ENCODE data around the gene RBM12. TPM values are rescaled to one million over a fixed set of nuclear protein-coding genes. Genes with fewer than 3 reads are reported as not detected.
A peak's percentile ranks its signal among the peaks of the same experiment; 100 is the strongest.

Gene RBM12
- total RNA-seq, 1 donor = 62.6 TPM

DNA sequence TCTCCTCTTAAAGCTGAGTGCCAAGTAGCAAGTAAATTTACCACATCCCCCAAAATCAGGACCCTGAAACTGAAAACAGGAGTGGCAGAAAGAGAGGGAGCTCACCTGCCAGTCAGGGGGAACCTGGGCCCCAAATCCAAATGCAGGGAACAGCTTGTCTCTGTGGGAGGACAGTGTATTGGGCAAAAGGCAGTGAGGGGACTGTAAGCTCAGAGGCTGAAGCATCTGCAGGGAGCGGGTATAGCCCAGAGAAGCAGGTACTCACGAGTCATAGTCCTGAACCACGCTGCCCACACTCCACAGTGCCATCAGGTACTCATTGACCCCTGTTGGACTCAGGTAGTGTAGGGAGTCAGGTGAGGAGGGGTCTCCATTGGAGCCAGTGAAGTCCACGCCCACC lies 34.1 kb downstream of the RBM12 start:
- TF ChIP-seq CTCF (IDR thresholded peaks at IDR 0.05; ENCODE audit: extremely low read depth, low read depth, low read length) = no peak
- Histone ChIP-seq H3K79me2 (ENCODE audit: insufficient read depth, low read length) (peaks cover 33% of the 10 kb centered on the region), H3K36me3 (ENCODE audit: insufficient read depth, low read length) (peaks cover 64% of the 10 kb centered on the region), H3K27ac (ENCODE audit: low read depth, low read length) (no peak overlapping the region), H3K4me3 (ENCODE audit: insufficient read depth, low read length) (no peak overlapping the region), H4K20me1 (ENCODE audit: insufficient read depth, low read length) (peaks cover 27% of the 10 kb centered on the region), H3K4me1 (ENCODE audit: insufficient read depth, low read length) (no peaks in the 10 kb centered on the region), H3K27me3 (ENCODE audit: insufficient read depth, low read length) (no peaks in the 10 kb centered on the region), H3K4me2 (ENCODE audit: insufficient read depth, low read length) (no peak overlapping the region), H2AFZ (ENCODE audit: low read length) (no peak overlapping the region), H3K9me3 (ENCODE audit: low read depth, low read length) (no peaks in the 10 kb centered on the region)
- DNase-seq (ENCODE audit: insufficient read length, low spot score, missing footprints) = no peak

DNA sequence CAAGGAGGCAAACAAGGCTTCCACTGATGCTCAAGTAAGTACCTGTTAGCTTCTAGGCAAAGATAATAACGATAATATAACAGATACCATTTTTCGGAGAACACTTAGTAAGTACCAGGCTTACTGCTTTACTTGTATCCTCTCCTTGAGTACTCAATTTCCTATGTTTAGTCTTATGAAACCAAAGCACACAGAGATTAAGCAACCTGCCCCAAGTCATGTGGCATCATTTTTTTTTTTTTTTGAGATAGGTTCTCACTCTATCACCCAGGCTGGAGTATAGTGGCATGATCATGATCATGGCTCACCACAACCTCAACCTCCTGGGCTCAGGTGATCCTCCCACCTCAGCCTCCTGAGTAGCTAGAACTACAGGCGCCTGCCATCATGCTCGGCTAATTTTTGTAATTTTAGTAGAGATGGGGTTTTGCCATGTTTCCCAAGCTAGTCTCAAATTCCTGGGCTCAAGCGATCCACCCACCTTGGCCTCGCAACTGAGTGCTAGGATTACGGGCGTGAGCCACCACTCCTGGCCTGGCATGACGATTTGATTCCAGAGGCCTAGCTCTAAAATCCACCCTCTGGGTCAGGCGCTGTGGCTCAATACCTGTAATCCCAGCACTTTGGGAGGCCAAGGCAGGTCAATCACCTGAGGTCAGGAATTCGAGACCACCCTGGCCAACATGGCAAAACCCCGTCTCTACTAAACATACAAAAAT lies 35.1 kb downstream of the RBM12 start:
- DNase-seq (ENCODE audit: insufficient read length, low spot score, missing footprints) = no peak
- H3K36me3 ChIP-seq (ENCODE audit: insufficient read depth, low read length) = peaks cover 72% of the 10 kb centered on the region
- no peaks in the 10 kb centered on the region for H3K9me3 ChIP-seq (ENCODE audit: low read depth, low read length)
- no peak overlapping the region for H3K4me2 ChIP-seq (ENCODE audit: insufficient read depth, low read length)
- no peak for TF ChIP-seq CTCF (IDR thresholded peaks at IDR 0.05; ENCODE audit: extremely low read depth, low read depth, low read length)
- no peaks in the 10 kb centered on the region for H3K4me1 ChIP-seq (ENCODE audit: insufficient read depth, low read length)
- no peak overlapping the region for H3K27ac ChIP-seq (ENCODE audit: low read depth, low read length)
- H3K4me3 ChIP-seq (ENCODE audit: insufficient read depth, low read length) = no peak overlapping the region
- H3K27me3 ChIP-seq (ENCODE audit: insufficient read depth, low read length) = no peaks in the 10 kb centered on the region
- H3K79me2 ChIP-seq (ENCODE audit: insufficient read depth, low read length) = peaks cover 23% of the 10 kb centered on the region
- H2AFZ ChIP-seq (ENCODE audit: low read length) = no peak overlapping the region
- peaks cover 20% of the 10 kb centered on the region for H4K20me1 ChIP-seq (ENCODE audit: insufficient read depth, low read length)

DNA sequence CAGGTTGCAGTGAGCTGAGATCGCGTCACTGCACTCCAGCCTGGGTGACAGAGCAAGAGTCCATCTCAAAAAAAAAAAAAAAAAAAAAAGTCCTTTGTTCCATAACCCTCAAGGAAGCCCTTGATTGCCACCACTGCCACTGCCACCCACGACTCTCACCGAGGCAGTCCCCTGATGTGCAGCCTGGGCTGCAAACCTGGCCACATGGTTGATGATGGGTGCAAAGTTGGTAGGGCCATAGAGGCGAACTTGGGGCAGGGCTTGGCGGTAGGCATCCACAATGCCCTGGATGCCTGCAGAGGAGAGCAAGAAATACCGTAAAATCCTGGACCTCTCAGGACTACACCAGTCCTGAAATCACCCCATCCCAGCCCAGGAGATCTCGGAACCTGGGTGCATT lies 37.6 kb downstream of the RBM12 start:
- Histone ChIP-seq H3K27me3 (ENCODE audit: insufficient read depth, low read length) (no peaks in the 10 kb centered on the region), H3K4me1 (ENCODE audit: insufficient read depth, low read length) (no peaks in the 10 kb centered on the region), H3K27ac (ENCODE audit: low read depth, low read length) (no peak overlapping the region), H4K20me1 (ENCODE audit: insufficient read depth, low read length) (peaks cover 7% of the 10 kb centered on the region), H3K4me2 (ENCODE audit: insufficient read depth, low read length) (no peak overlapping the region), H3K79me2 (ENCODE audit: insufficient read depth, low read length) (peaks cover 3% of the 10 kb centered on the region), H3K4me3 (ENCODE audit: insufficient read depth, low read length) (no peak overlapping the region), H2AFZ (ENCODE audit: low read length) (no peak overlapping the region), H3K36me3 (ENCODE audit: insufficient read depth, low read length) (peaks cover 67% of the 10 kb centered on the region), H3K9me3 (ENCODE audit: low read depth, low read length) (no peaks in the 10 kb centered on the region)
- TF ChIP-seq CTCF (IDR thresholded peaks at IDR 0.05; ENCODE audit: extremely low read depth, low read depth, low read length) = no peak
- no peak for DNase-seq (ENCODE audit: insufficient read length, low spot score, missing footprints)

- peaks cover 63% of the 10 kb centered on the region for H3K36me3 ChIP-seq (ENCODE audit: insufficient read depth, low read length)
- H4K20me1 ChIP-seq (ENCODE audit: insufficient read depth, low read length) = peaks cover 4% of the 10 kb centered on the region
- no peaks in the 10 kb centered on the region for H3K9me3 ChIP-seq (ENCODE audit: low read depth, low read length)
- no peak for TF ChIP-seq CTCF (IDR thresholded peaks at IDR 0.05; ENCODE audit: extremely low read depth, low read depth, low read length)
- no peak overlapping the region for H3K4me3 ChIP-seq (ENCODE audit: insufficient read depth, low read length)
- no peaks in the 10 kb centered on the region for H3K27me3 ChIP-seq (ENCODE audit: insufficient read depth, low read length)
- DNase-seq (ENCODE audit: insufficient read length, low spot score, missing footprints) = peak; percentile 67
- H3K27ac ChIP-seq (ENCODE audit: low read depth, low read length) = no peak overlapping the region
- no peaks in the 10 kb centered on the region for H3K79me2 ChIP-seq (ENCODE audit: insufficient read depth, low read length)
- no peak overlapping the region for H3K4me2 ChIP-seq (ENCODE audit: insufficient read depth, low read length)
- no peaks in the 10 kb centered on the region for H3K4me1 ChIP-seq (ENCODE audit: insufficient read depth, low read length)
- H2AFZ ChIP-seq (ENCODE audit: low read length) = no peak overlapping the region
Measured at GRCh38 chr20:35626386-35627001, 38.2 kb downstream of the RBM12 start.
